Measurements from ENCODE around the gene FARP1.

Gene FARP1

GRCh38 chr13:98313023-98313921 is 170.4 kb downstream of the FARP1 start:
- no peak for DNase-seq

GRCh38 chr13:98313922-98314292 is 171.0 kb downstream of the FARP1 start:
- no peak for DNase-seq

GRCh38 chr13:98315466-98315865 is 172.6 kb downstream of the FARP1 start:
- DNase-seq = no peak

- no peak for DNase-seq
These were observed 173.0 kb downstream of the FARP1 start for GRCh38 chr13:98315902-98316301.

GRCh38 chr13:98317573-98318171 is 174.8 kb downstream of the FARP1 start:
- no peak for DNase-seq

- DNase-seq = no peak
These were observed 175.5 kb downstream of the FARP1 start for GRCh38 chr13:98318263-98318878.

GRCh38 chr13:98320561-98321105 is 177.7 kb downstream of the FARP1 start:
- DNase-seq = no peak

- no peak for DNase-seq
These were observed 178.5 kb downstream of the FARP1 start for GRCh38 chr13:98321395-98321794.

- DNase-seq = no peak
These were observed 179.3 kb downstream of the FARP1 start for GRCh38 chr13:98322091-98322718.

- DNase-seq = peak; percentile 12
These were observed 181.2 kb downstream of the FARP1 start for GRCh38 chr13:98324105-98324504.

- peak; percentile 83 for DNase-seq
These were observed 182.8 kb downstream of the FARP1 start for GRCh38 chr13:98325724-98326123.

GRCh38 chr13:98326291-98326690 is 183.4 kb downstream of the FARP1 start:
- no peak for DNase-seq

GRCh38 chr13:98327371-98328270 is 184.7 kb downstream of the FARP1 start:
- no peak for DNase-seq

- DNase-seq = no peak
These were observed 185.6 kb downstream of the FARP1 start for GRCh38 chr13:98328511-98328910.

- no peak for DNase-seq
These were observed 189.3 kb downstream of the FARP1 start for GRCh38 chr13:98332222-98332621.

- no peak for DNase-seq
These were observed 189.8 kb downstream of the FARP1 start for GRCh38 chr13:98332691-98333090.

- DNase-seq = no peak
These were observed 190.6 kb downstream of the FARP1 start for GRCh38 chr13:98333486-98333885.

- no peak for DNase-seq
These were observed 191.8 kb downstream of the FARP1 start for GRCh38 chr13:98334620-98335205.

GRCh38 chr13:98335721-98336120 is 192.8 kb downstream of the FARP1 start:
- DNase-seq = no peak

GRCh38 chr13:98338310-98338709 is 195.4 kb downstream of the FARP1 start:
- DNase-seq = no peak

GRCh38 chr13:98339684-98340425 is 197.0 kb downstream of the FARP1 start:
- DNase-seq = no peak
